Spinal cord (tissue), 10 donors: Measurements from ENCODE around the gene IGFBP2. TPM values are rescaled to one million over a fixed set of nuclear protein-coding genes. Genes with fewer than 3 reads are reported as not detected.

Source experiments
- DNase-seq, 6 donors: peaks; one replicate each; pipeline versions ENCODE4 v3.0.0 to v3.0.0-alpha.2; 2013 to 2015; ENCODE audit warnings: low spot score in 6 of 6, low read depth in 4 of 6
- H3K27ac ChIP-seq: one replicate; pipeline ENCODE4 v1.5.1; 2013; ENCODE audit warnings: low read depth, low read length, control low read depth
- H3K27me3 ChIP-seq: one replicate; pipeline ENCODE4 v1.6.1; 2013; ENCODE audit warnings: low read length; ENCODE audit not compliant: control insufficient read depth, insufficient read depth
- H3K36me3 ChIP-seq: one replicate; pipeline ENCODE4 v1.6.1; 2013; ENCODE audit warnings: low read length; ENCODE audit not compliant: control insufficient read depth, insufficient read depth
- H3K4me1 ChIP-seq: one replicate; pipeline ENCODE4 v1.6.1; 2013; ENCODE audit warnings: low read length; ENCODE audit not compliant: control insufficient read depth, insufficient read depth
- H3K4me3 ChIP-seq: one replicate; pipeline ENCODE4 v1.5.1; 2013; ENCODE audit warnings: low read depth, low read length, control low read depth
- H3K9me3 ChIP-seq: one replicate; pipeline ENCODE4 v1.6.1; 2013; ENCODE audit warnings: low read length; ENCODE audit not compliant: control insufficient read depth, insufficient read depth
- WGBS: methylation state at CpG from one replicate; pipeline ENCODE4 v1.1.5; 2013; ENCODE audit warnings: missing lambda C conversion rate; ENCODE audit not compliant: insufficient coverage; 5-methylcytosine and 5-hydroxymethylcytosine counted together
- polyA plus RNA-seq, 2 donors: library from polyadenylated mRNA; unstranded; fragments of 120-200 nt; gene quantifications; one replicate each; pipeline ENCODE4 v1.2.1, GENCODE V29; 2013; ENCODE audit not compliant: insufficient read length in 2 of 2
- total RNA-seq, 2 donors: library from RNA; depleted of rRNA in 1 of 2; stranded (reverse); fragments of 120-200 nt in 1 of 2; fragments of >200 nt in 1 of 2; gene quantifications; one replicate each; pipeline versions ENCODE4 v1.2.3 to v1.2.4, GENCODE V29; 2013 to 2014
- donor health status: healthy.

The IGFBP2 gene
- total and polyA plus RNA-seq, 4 donors = 176 to 741 (median 225) TPM

- no peaks in the 10 kb centered on the region for H3K36me3 ChIP-seq
- DNase-seq = no peak
- no CpG with 5 or more reads among the region's 5 CpGs for whole genome bisulfite sequencing
- no peaks in the 10 kb centered on the region for H3K9me3 ChIP-seq
- H3K27ac ChIP-seq = no peak overlapping the region
- peaks cover 2% of the 10 kb centered on the region for H3K27me3 ChIP-seq
- H3K4me3 ChIP-seq = no peak overlapping the region
- H3K4me1 ChIP-seq = peaks cover 9% of the 10 kb centered on the region
Measured at GRCh38 chr2:216608525-216608924, 24.7 kb upstream of the IGFBP2 start.

DNA sequence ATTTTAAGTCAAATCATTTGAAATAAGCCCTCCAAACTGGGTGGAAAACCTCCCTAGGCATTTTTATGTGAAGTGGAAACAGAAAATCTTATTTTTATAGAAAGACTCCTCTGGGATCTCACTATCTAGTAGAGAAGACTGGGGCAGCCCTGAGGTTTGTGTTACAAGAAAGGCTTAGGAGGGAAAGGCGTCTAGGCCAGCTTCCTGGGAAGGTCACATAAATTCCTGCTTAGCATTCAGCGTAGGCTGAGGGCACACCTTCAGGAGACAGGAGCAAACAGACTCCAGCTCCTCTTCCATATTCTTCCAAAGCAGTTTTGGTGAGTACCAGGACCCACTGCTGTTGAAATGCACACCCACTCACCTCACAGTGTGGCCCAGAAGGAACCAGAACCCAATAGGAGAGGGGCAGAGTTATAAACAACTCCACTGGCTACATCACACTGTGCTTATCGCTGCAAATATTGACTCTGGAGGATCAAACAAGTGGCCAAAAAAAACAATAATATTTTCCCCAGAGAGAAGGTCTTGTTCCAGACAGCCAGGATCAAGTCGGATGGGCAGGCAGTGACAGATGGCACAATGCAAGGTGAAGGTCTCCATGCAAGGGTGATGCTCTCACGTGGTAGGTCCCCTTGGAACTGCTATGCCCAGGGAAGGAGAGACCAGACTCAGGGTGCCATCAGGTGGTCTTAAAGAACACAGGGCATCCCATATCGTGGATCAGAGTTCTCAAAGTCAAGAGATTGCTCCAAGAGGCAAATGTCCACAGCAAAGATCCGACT, 17.7 kb upstream of the IGFBP2 start:
- Histone ChIP-seq H3K4me3 (no peak overlapping the region), H3K27ac (no peak overlapping the region), H3K4me1 (peaks cover 14% of the 10 kb centered on the region), H3K36me3 (no peaks in the 10 kb centered on the region), H3K27me3 (no peaks in the 10 kb centered on the region), H3K9me3 (no peaks in the 10 kb centered on the region)
- DNase-seq = no peak
- 85% methylated on average over 7 of the region's 7 CpGs for WGBS

DNA sequence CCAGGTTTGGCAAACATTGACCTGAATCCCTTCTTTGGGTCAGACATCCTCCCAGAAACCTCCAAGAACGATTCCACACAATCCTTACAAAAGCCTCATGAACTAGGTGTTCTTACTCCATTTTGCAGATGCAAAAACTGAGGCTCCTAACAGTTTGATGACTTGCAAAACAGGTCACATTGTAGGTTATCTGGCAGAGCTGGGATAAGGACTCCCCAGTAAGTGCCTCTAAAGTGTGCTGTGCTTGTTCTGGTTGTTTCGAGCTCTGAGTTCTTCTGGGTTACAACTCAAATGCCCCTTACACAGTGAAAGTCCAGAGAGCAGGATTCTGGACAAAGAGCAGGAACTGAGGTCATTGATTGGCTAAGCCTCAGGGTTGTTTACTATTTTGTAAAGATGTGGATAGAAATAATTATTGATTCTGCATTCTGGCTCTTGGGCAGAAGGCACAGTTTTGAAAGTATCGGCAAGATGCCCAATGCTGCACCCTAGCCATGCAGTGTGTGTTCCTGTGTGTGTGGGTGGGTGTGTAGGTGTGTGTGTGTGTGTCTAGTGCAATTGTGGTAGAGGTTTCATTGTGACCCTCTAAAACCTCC, 17.0 kb upstream of the IGFBP2 start:
- Histone ChIP-seq H3K4me1 (peaks cover 21% of the 10 kb centered on the region), H3K27ac (no peak overlapping the region), H3K9me3 (no peaks in the 10 kb centered on the region), H3K36me3 (no peaks in the 10 kb centered on the region), H3K4me3 (no peak overlapping the region), H3K27me3 (no peaks in the 10 kb centered on the region)
- WGBS = 100% methylated on average over 2 of the region's 3 CpGs
- DNase-seq = no peak

- no peaks in the 10 kb centered on the region for H3K27me3 ChIP-seq
- peaks cover 29% of the 10 kb centered on the region for H3K4me1 ChIP-seq
- DNase-seq = no peak
- no peaks in the 10 kb centered on the region for H3K9me3 ChIP-seq
- no peak overlapping the region for H3K27ac ChIP-seq
- WGBS = 93% methylated on average over 10 of the region's 13 CpGs
- no peaks in the 10 kb centered on the region for H3K36me3 ChIP-seq
- H3K4me3 ChIP-seq = no peak overlapping the region
Measured at GRCh38 chr2:216617159-216617815, 15.9 kb upstream of the IGFBP2 start.

DNA sequence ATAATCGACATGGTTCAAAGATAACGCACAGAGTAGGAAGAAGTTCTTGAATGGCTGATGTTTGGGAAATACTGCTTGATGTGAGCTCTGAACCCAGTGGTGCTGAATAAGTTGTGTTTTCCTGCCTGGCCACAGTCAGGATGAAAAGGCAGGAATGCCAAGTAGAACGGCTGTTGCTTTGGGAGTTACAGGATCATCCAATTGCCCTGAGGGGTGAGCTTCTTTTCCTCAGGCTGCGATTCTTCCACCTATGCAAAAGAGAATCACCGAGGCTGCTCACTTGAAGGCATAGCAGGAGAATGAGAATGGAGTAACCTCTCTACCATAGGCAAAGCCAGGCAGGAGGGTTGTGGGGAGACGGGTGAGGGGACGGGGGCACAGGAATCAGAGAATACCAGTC, 14.4 kb upstream of the IGFBP2 start:
- no peaks in the 10 kb centered on the region for H3K36me3 ChIP-seq
- 78% methylated on average over 3 of the region's 7 CpGs for WGBS
- H3K27me3 ChIP-seq = no peaks in the 10 kb centered on the region
- H3K4me1 ChIP-seq = peaks cover 29% of the 10 kb centered on the region
- H3K4me3 ChIP-seq = no peak overlapping the region
- no peaks in the 10 kb centered on the region for H3K9me3 ChIP-seq
- DNase-seq = no peak
- H3K27ac ChIP-seq = peak overlapping the region; percentile 16

DNA sequence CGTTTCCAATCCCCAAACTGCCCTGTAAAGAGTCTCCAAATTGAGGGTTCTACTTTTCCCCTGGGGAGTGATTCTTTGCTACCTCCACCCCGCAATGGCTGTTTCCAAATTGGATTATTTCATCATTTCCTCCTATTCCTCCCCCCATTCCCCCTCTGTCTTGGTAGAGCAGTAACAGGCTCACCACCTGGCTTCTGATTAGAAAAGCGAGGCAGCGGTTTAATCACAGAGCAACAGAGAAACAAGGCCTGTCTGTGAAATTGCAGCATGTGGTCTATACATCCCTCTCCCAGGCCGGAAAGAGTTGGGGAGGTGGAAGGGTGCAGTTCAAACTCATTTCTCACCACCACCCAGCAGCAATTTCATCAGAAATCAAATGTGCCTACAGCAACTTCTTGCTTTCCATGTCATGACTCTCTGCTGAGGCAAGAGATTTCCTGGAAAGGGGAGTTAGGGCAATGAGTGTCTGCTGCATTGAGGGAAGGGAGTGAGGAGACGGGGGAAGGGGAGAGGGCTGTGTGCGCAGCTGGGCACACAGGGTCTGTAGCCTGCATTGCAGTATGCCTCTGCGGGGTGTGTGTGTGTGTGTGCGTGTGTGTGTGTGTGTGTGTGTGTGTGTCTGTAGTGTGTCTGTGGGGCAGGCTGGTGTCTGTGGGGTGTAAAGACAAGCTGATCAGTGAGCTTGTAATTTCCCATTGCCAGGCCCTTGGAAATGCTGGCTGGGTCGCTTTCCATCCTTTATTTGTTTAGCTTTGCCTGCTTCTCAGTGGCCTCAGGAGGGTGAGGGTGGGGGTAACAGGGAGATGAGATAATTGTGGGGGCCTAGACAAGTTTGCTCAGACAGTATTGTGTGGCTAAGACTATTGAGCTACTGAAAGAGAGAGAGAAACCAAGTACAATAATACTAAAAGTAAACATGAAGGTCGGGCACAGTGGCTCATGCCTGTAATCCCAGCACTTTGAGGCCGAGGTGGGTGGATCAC, 13.5 kb upstream of the IGFBP2 start:
- H3K27me3 ChIP-seq = no peaks in the 10 kb centered on the region
- H3K27ac ChIP-seq = peak overlapping the region; percentile 16
- no peaks in the 10 kb centered on the region for H3K9me3 ChIP-seq
- H3K4me1 ChIP-seq = peaks cover 29% of the 10 kb centered on the region
- H3K36me3 ChIP-seq = no peaks in the 10 kb centered on the region
- H3K4me3 ChIP-seq = no peak overlapping the region
- WGBS = 31% methylated on average over 6 of the region's 12 CpGs
- peak in 2 of 6 donors; percentile 59 to 73 for DNase-seq

- Histone ChIP-seq H3K36me3 (no peaks in the 10 kb centered on the region), H3K27me3 (no peaks in the 10 kb centered on the region), H3K9me3 (no peaks in the 10 kb centered on the region), H3K4me1 (peaks cover 29% of the 10 kb centered on the region), H3K27ac (peak overlapping the region; percentile 69), H3K4me3 (no peak overlapping the region)
- WGBS = 10% methylated on average over 11 of the region's 12 CpGs
- peak in 2 of 6 donors; percentile 81 to 82 for DNase-seq
Measured at GRCh38 chr2:216620786-216621185, 12.4 kb upstream of the IGFBP2 start.

- WGBS = 75% methylated on average over 2 of the region's 4 CpGs
- H3K9me3 ChIP-seq = no peaks in the 10 kb centered on the region
- DNase-seq = peak in 2 of 6 donors; percentile 65 to 89
- no peaks in the 10 kb centered on the region for H3K27me3 ChIP-seq
- H3K27ac ChIP-seq = peak overlapping the region; percentile 69
- no peak overlapping the region for H3K4me3 ChIP-seq
- H3K36me3 ChIP-seq = no peaks in the 10 kb centered on the region
- H3K4me1 ChIP-seq = peaks cover 29% of the 10 kb centered on the region
Measured at GRCh38 chr2:216621292-216621691, 11.9 kb upstream of the IGFBP2 start.

- Histone ChIP-seq H3K9me3 (no peaks in the 10 kb centered on the region), H3K27me3 (no peaks in the 10 kb centered on the region), H3K4me3 (no peak overlapping the region), H3K4me1 (peaks cover 29% of the 10 kb centered on the region), H3K27ac (no peak overlapping the region), H3K36me3 (no peaks in the 10 kb centered on the region)
- WGBS = 49% methylated on average over 2 of the region's 4 CpGs
- no peak for DNase-seq
Measured at GRCh38 chr2:216622526-216622925, 10.7 kb upstream of the IGFBP2 start.
